GM19372 (cell line): Measurements from ENCODE around the gene PDHX.
"Not testable (repeated sequence)": the region's sequence is repeated elsewhere in the genome, so short reads cannot be mapped to it uniquely, and the experiment has no call there.

Experiments used
- ATAC-seq: cut with Tn5 transposase; IDR thresholded peaks from one replicate; pipeline ENCODE4 v1.9.1; 2021; ENCODE audit warnings: mild to moderate bottlenecking, low read depth, moderate library complexity; ENCODE audit not compliant: unreplicated experiment

The PDHX gene

GRCh38 chr11:34909955-34910354 lies 6.5 kb upstream of the PDHX start:
- no peak for ATAC-seq

DNA sequence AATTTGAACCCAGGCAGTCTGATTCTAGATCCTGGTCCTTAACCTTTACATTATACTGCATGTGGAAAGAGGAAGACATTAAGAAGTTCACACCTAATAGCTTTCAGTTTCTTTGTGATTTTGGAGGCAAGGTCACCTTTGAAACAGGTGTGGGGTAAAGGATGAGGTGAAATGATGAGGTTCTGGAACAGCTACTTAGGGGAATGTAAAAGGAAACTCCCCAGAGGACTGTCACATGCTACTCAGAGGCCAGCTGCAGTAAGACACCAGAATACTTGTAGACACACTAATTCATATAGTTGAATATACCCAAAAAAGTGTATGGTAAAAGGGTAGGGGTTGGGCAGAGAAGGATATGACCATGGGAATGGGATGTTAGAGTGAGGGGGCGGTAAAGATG lies 5.6 kb upstream of the PDHX start:
- no peak for ATAC-seq

- no peak for ATAC-seq
These were observed 4.7 kb upstream of the PDHX start for GRCh38 chr11:34911676-34912075.

DNA sequence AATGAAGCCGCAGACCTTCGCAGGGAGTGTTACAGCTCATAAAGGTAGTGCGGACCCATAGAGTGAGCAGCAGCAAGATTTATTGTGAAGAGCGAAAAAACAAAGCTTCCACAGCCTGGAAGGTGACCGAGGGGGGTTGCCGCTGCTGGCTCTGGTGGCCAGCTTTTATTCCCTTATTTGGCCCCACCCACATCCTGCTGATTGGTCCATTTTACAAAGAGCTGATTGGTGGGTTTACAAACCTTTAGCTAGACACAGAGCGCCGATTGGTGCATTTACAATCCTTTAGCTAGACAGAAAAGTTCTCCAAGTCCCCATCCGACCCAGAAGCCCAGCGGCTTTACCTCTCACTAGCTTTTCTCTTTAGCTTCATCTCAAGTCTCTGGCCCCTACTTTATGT lies 2.9 kb upstream of the PDHX start:
- not testable (repeated sequence) for ATAC-seq

DNA sequence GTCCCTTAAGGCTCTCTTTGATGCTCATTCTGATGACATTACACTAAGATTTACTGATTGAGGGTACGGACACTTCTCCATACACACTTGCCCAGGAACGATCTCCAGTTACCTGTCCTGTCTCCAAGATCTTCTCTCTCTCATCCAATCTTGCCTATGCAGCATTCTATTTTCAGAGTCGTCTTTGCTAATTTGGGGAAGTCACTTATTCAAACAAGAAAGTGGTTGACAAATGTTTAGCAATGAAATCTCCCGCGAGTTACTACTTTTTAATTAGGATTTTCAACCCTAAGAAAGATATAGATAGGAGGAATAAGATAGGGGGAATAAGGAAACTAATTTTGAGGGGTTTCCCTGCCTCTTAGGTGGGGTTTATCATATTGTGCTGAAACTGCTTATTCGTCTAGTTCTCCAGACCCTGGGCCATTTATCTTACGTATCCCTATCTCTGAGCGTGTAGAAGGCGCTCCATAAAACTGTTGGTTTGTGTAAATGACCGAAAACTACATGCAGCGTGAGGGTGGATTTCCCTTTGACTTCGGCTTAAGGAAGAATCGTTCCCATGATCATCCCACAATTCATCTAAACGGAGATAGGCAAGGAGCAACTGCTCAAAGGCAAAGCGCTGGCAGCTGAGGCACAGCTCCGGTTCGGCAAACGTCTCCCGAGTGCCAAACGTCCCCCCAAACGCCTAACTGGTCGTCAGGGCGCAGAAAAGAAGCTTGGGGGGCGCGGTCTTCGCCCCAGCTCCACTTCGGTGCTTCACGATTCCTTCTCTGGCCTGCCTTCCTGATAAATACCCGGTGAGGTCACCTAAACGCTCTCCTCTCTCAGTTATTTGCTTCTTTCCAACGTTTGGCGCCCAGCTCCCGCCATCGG lies 1.0 kb upstream of the PDHX start:
- peak; percentile 4 for ATAC-seq

DNA sequence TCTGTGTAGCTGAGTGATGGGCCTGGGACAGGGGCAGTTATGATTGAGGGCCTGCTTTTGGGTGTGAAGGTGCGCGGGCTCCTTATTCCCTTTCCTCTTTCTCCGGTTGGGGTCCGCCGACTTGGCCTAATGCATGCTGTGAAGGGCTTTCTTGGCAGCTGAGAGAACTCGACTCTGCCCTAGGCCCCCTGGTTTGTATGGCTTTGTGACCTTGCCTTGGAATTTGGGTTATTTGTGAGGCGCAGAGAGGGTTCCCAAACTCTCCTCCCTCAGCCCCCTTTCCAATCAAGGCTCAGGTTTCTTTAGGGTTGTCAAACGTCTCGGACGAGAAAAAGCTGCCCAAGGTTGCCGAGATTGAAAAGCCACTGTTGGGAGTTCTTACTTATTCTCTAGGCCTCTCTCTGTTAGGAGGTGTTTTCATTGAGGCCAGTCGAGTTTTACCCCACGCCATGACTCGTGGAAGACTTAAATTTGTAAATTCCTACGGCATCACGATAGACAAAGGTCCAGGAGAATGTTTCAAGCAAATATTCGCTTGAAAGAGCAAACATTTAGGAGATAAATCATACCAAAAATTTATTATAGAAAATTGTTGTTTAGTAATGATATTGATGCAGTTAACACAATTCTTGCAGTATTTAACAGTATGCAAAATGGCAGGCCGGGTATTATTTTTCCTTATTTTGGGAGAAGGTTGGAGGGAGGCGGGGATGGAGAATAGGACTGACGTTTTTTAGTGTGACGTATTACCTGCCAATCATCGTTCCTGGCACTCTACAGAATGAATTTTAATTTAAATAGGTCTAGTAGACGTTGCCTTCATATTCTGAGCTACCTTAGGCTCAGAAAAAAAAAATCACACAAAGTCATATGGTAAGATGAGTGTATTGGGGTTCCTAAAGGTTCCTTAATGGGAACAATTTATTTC lies 689 bp downstream of the PDHX start:
- peak; percentile 35 for ATAC-seq

- no peak for ATAC-seq
These were observed 4.7 kb downstream of the PDHX start for GRCh38 chr11:34921156-34921555.

- no peak for ATAC-seq
These were observed 8.3 kb downstream of the PDHX start for GRCh38 chr11:34924714-34925113.

DNA sequence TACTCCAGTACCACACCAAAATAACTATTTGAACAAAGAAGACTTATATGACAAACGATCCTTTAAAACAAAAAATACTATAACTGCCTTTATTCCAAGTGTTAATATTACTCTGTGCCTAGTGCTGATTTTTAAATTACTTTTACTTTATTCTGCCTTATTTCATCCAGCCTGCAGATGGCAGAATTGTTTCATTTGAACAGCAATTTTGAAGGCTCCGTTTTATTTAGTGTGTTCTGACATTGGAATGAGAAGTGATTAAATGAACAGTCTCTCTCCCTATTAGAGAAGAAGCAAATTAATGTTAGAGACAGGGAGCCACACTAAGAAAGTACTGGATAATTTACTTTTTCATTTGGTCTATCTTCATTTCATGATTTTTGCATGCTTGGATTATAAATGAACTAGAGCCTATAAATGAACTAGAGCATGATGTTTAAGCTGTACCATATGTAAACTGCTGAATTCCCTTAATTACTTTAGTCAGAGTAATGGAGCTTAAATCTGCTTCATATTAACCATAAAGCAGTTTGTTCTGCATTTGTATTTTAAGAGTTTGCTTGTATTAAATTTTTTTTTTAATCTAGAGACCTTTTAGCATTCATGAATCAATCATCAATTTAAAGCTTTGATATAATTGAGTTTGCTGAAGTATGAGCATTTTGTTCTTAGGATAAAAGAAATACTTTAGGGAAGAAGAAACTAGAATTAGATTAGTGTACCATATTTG lies 9.8 kb downstream of the PDHX start:
- ATAC-seq = no peak

GRCh38 chr11:34926831-34927132 lies 10.4 kb downstream of the PDHX start:
- no peak for ATAC-seq

GRCh38 chr11:34928268-34928959 lies 12.0 kb downstream of the PDHX start:
- ATAC-seq = no peak

DNA sequence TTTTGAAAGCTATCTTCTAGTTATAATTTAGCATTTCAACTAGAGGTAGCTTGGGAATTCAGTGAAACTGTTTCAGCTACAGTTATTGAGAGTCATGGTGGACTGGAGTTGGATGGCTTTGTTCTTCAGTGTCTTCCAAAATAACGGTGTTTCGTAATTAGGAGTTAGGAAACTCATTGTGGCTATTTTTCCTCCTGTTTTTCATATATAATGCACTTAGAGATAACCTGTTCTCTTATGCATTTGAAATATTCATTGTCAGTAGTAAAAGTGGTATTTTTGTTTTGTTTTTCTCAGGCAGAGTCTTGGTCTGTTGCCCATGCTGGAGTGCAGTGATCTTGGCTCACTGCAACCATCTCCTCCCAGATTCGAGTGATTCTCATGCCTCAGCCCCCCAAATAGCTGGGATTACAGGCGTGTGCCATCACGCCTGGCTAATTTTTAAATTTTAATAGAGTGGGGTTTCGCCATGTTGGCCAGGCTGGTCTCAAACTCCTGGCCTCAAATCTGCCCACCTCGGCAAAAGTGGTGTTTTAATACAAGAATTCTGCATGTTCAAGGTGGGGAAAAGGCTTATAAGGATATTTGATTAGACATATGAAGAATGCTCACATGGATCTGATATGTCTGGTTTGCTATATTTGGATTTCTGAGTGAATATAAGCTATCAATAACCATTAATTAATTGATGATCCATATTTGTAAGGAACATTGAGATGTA lies 12.7 kb downstream of the PDHX start:
- no peak for ATAC-seq

GRCh38 chr11:34929794-34930763 lies 13.7 kb downstream of the PDHX start:
- no peak for ATAC-seq

- ATAC-seq = no peak
These were observed 20.7 kb downstream of the PDHX start for GRCh38 chr11:34936945-34937629.

DNA sequence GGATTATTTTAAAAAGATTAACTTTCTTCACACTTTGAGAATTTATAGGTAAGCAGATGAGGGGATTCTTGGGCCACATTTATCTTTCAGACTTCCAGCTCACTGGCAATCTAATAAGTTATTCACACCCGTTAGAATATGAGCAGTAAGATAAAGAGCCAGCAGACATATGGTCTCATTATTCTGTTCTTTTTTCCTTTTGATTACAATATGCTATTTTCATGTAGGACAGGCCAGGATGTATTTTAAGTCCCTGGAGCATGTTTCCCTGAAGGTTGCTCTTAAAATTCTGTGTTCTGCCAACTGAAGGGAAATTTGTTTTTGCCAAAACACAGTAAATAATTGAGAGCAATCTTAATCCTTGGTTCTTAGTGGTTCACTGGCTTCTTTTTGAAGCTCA lies 22.2 kb downstream of the PDHX start:
- no peak for ATAC-seq

- ATAC-seq = no peak
These were observed 23.7 kb downstream of the PDHX start for GRCh38 chr11:34940026-34940677.

DNA sequence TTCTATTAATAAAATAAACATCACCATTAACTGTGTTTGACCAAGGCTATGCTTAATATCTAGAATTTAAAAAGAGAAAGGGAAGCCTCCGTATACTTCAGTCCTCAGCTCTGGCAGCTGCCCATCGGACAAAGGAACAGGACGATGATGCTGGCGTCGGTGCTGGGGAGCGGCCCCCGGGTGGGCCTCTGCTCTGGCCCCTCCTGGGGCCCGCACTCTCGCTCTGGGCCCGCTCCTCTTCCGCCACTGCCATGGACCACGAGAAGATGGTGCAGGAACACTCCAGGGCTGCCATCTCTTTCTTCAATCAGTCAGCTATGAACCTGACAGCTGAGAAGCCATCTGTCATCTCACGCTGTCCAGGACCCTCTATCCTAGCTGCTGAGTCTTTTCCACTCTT lies 25.3 kb downstream of the PDHX start:
- ATAC-seq = no peak

DNA sequence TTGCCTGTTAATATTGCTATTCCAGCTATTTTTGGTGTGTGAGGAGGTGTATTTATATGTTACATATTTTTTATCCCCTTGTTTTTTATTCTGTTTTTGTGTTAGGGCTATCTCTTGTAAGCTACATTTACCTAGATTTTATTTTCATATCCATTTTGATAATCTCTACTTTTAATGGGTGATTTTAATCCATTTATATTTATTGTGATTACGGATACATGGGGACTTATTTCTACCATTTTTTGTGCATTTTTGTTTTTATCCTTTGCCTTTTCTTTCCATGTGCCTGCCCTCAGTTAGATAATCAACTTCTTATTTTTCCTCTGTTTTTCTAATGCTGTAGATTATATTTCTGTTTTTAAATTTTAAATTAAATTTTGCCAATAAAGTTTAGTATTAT lies 28.3 kb downstream of the PDHX start:
- ATAC-seq = no peak
